Small intestine (tissue), 7 donors: ENCODE measurements around the gene RASGRP2. TPM values are rescaled to one million over a fixed set of nuclear protein-coding genes. Genes with fewer than 3 reads are reported as not detected.

Experiments used
- DNase-seq, 2 donors: peaks; one replicate each; pipeline versions ENCODE4 v3.0.0 to v3.0.0-alpha.2; 2013
- FAIRE-seq: peaks from 2 replicates; lab custom pipeline; 2012; peaks lifted over from hg19 to GRCh38; lab: Jason Lieb, UNC
- H3K27ac ChIP-seq, 3 donors: one replicate each; pipeline ENCODE4 v1.5.1; 2013; ENCODE audit warnings: low read length in 2 of 3, mild to moderate bottlenecking in 2 of 3, control low read depth in 1 of 3, inconsistent platforms in 1 of 3, low read depth in 1 of 3, moderate library complexity in 1 of 3
- H3K27me3 ChIP-seq, 3 donors: one replicate each; pipeline ENCODE4 v1.6.1; 2013; ENCODE audit warnings: low read length in 3 of 3, inconsistent platforms in 1 of 3; ENCODE audit not compliant: control insufficient read depth in 3 of 3, insufficient read depth in 3 of 3
- H3K36me3 ChIP-seq, 3 donors: one replicate each; pipeline ENCODE4 v1.6.1; 2013; ENCODE audit warnings: low read length in 3 of 3, inconsistent platforms in 1 of 3, low read depth in 1 of 3, mild to moderate bottlenecking in 1 of 3, moderate library complexity in 1 of 3; ENCODE audit not compliant: control insufficient read depth in 3 of 3, insufficient read depth in 2 of 3
- H3K4me1 ChIP-seq, 3 donors: one replicate each; pipeline ENCODE4 v1.6.1; 2013; ENCODE audit warnings: low read length in 2 of 3, inconsistent platforms in 1 of 3, low read depth in 1 of 3, mild to moderate bottlenecking in 1 of 3, moderate library complexity in 1 of 3; ENCODE audit not compliant: control insufficient read depth in 3 of 3, insufficient read depth in 2 of 3
- H3K4me3 ChIP-seq, 3 donors: one replicate each; pipeline ENCODE4 v1.5.1; 2013; ENCODE audit warnings: low read length in 3 of 3, control low read depth in 1 of 3, inconsistent platforms in 1 of 3, low read depth in 1 of 3, mild to moderate bottlenecking in 1 of 3, moderate library complexity in 1 of 3
- H3K9me3 ChIP-seq, 2 donors: one replicate each; pipeline ENCODE4 v1.6.1; 2013; ENCODE audit warnings: low read depth in 1 of 2, low read length in 1 of 2; ENCODE audit not compliant: control insufficient read depth in 2 of 2, insufficient read depth in 1 of 2
- WGBS, 3 donors: extraction: QIAGEN DNeasy Blood & Tissue Kit; methylation state at CpG; one replicate each; pipeline ENCODE4 v1.1.7; 2013; 5-methylcytosine and 5-hydroxymethylcytosine counted together
- polyA plus RNA-seq, 4 donors: library from polyadenylated mRNA; stranded (reverse) in 3 of 4; unstranded in 1 of 4; fragments of 200-250 nt in 3 of 4; fragments of 120-200 nt in 1 of 4; gene quantifications; one replicate each; pipeline versions ENCODE4 v1.2.1 to v1.2.3, GENCODE V29; 2013
- donor health status: healthy with polysubstance abuse.
- donor health status: control.
- donor health status: control.
- donor health status: Bipolar disorder and iron deficiency.
- donor health status: healthy.

The RASGRP2 gene
- polyA plus RNA-seq, 4 donors: 2.9 to 14.6 (median 4.1) TPM

DNA sequence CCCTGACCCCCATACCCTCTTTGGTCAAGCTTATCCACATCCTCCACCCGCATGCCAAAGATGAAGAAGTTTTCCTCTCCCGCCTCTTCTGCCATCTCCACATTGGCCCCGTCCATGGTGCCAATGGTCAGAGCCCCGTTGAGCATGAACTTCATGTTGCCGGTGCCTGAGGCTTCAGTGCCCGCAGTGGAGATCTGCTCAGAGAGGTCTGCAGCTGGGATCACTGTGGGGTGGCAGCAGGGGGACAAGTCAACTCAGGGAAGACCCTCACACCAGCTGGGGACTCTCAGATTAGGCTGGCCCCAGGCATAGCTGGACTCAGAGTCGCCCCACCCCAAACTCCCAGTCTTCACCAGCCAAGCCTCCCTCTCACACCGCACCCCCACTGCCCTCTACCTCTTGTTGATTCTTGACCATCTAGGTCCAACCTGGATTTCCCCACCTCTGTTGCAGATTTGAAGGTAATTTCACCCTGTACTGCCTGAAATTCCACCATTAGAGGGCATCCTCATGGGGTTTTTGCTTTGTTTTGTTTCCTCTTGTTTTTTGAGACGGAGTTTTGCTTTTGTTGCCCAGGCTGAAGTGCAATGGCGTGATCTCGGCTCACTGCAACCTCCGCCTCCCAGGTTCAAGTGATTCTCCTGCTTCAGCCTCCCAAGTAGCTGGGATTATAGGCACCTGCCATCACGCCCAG lies 6.6 kb upstream of the RASGRP2 start:
- FAIRE-seq (no peak), DNase-seq (no peak)
- H3K27ac ChIP-seq: no peak overlapping the region
- no peaks in the 10 kb centered on the region for H3K9me3 ChIP-seq
- H3K4me1 ChIP-seq: peaks cover 0 to 5% (median 0%) of the 10 kb centered on the region in 3 donors
- no peak overlapping the region for H3K4me3 ChIP-seq
- H3K27me3 ChIP-seq: peaks cover 0 to 24% (median 0%) of the 10 kb centered on the region in 3 donors
- H3K36me3 ChIP-seq: peaks cover 0 to 4% (median 0%) of the 10 kb centered on the region in 3 donors
- WGBS, 3 donors: 90 to 93% (median 92%) methylated on average over 13 of the region's 13 CpGs

DNA sequence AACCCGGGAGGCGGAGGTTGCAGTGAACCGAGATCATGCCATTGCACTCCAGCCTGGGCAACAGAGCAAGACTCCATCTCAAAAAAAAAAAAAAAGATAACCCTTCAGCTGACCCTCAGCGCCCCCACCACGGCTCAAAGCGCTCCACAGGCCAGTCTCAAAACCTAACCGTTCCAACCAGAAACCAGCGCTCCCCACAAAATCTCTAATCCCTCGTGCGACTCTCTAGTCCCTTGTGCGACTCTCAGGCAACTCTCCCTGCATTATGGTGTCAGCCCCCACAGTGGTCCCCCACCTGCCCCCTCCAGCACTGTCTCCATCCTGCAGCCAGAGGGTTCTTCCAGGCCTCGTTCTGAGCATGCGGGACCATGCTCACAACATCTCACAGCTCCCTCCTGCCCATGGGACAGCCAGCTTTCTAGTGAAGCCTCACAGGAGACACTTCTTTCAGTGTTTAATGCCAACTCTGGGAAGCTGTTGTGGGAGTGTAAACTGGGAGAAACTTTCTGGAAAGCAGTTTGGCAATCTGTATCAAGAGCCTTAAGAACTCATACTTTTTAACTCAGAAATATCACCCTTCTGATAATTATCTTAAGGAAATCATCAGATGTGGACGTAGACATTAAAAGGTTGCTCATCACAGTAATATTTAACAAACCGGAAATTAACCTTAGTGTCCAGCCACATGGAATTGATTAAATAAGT lies 4.2 kb upstream of the RASGRP2 start:
- FAIRE-seq (no peak), DNase-seq (no peak)
- Histone ChIP-seq H3K4me1 (peaks cover 0 to 19% (median 0%) of the 10 kb centered on the region in 3 donors), H3K4me3 (no peak overlapping the region), H3K27me3 (peaks cover 0 to 44% (median 0%) of the 10 kb centered on the region in 3 donors), H3K36me3 (peaks cover 0 to 4% (median 0%) of the 10 kb centered on the region in 3 donors), H3K9me3 (no peaks in the 10 kb centered on the region), H3K27ac (no peak overlapping the region)
- WGBS, 3 donors: 85 to 91% (median 90%) methylated on average over 15 of the region's 15 CpGs

- DNase-seq (no peak), FAIRE-seq (no peak)
- no peak overlapping the region for H3K4me3 ChIP-seq
- peaks cover 0 to 2% (median 0%) of the 10 kb centered on the region in 3 donors for H3K36me3 ChIP-seq
- 74 to 77% (median 77%) methylated on average over 10 of the region's 10 CpGs for WGBS, 3 donors
- peaks cover 0 to 59% (median 0%) of the 10 kb centered on the region in 3 donors for H3K27me3 ChIP-seq
- no peaks in the 10 kb centered on the region for H3K9me3 ChIP-seq
- peak overlapping the region in 1 of 3 donors; percentile 91 for H3K27ac ChIP-seq
- H3K4me1 ChIP-seq: peaks cover 0 to 33% (median 0%) of the 10 kb centered on the region in 3 donors
Observed at GRCh38 chr11:64746486-64746885, 2.5 kb upstream of the RASGRP2 start.

DNA sequence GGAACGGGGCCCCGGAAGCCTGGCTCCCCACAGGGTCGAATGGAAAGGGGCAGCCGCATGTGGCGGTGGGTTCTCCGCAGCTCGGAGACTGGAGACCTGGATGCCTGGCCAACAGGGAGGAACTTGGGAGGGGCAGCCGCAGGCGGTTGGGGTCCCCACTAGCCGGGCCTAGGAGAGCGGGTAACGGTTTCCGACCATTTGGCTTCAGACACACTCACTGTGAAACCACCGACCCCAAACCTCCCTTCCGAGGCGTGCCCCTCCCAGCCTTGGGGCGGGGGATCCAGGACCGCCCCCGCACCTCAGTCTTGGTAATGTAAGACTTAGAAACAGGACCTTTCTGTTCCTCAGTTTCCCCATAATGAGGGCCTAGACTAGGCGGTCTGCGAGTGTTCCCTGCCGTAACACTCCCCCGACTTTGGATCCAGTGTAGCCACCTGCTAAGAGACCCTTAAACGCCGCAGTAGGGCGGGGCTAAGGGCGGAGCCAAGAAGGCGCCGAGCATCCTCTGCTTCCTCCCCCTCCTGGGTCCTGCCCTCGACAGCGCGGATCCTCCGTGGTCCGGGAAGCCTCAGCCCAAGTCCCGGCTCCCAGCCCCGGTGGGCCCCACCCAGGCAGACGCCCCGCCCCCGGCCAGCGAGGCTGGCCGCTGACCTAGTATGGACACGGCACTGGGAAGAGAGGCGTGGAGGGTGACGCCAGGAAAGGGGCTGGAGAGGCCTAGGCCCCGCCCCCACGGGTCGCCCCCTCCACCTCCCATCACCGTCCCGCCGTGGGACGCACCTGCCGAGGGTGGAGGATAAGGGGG lies 1.8 kb upstream of the RASGRP2 start:
- peak overlapping the region; percentile 56 to 91 (median 58) for H3K27ac ChIP-seq
- H3K27me3 ChIP-seq: peaks cover 0 to 67% (median 0%) of the 10 kb centered on the region in 3 donors
- H3K4me3 ChIP-seq: peak overlapping the region; percentile 32 to 74 (median 64)
- FAIRE-seq (no peak), DNase-seq (peak; percentile 45 to 47)
- 1 to 3% (median 2%) methylated on average over 49 to 52 of the region's 52 CpGs for WGBS, 3 donors
- no peaks in the 10 kb centered on the region for H3K9me3 ChIP-seq
- H3K4me1 ChIP-seq: peaks cover 0 to 34% (median 0%) of the 10 kb centered on the region in 3 donors
- no peaks in the 10 kb centered on the region for H3K36me3 ChIP-seq

- Histone ChIP-seq H3K36me3 (no peaks in the 10 kb centered on the region), H3K27me3 (peaks cover 0 to 72% (median 0%) of the 10 kb centered on the region in 3 donors), H3K4me1 (peaks cover 0 to 34% (median 0%) of the 10 kb centered on the region in 3 donors), H3K9me3 (no peaks in the 10 kb centered on the region), H3K27ac (peak overlapping the region; percentile 56 to 91 (median 58)), H3K4me3 (peak overlapping the region; percentile 32 to 74 (median 64))
- FAIRE-seq (no peak), DNase-seq (peak; percentile 36 to 61)
- WGBS, 3 donors: 1 to 2% (median 2%) methylated on average over 15 to 20 of the region's 20 CpGs
Observed at GRCh38 chr11:64745189-64745520, 1.2 kb upstream of the RASGRP2 start.

- DNase-seq: no peak
- Histone ChIP-seq H3K9me3 (no peaks in the 10 kb centered on the region), H3K27me3 (peaks cover 0 to 77% (median 0%) of the 10 kb centered on the region in 3 donors), H3K4me1 (peaks cover 0 to 34% (median 0%) of the 10 kb centered on the region in 3 donors), H3K27ac (peak overlapping the region in 1 of 3 donors; percentile 91), H3K36me3 (no peaks in the 10 kb centered on the region), H3K4me3 (peak overlapping the region; percentile 32 to 74 (median 64))
- WGBS, 3 donors: 0 to 1% (median 1%) methylated on average over 31 to 88 of the region's 89 CpGs
- FAIRE-seq: no peak
Observed at GRCh38 chr11:64744544-64745188, 724 bp upstream of the RASGRP2 start.

DNA sequence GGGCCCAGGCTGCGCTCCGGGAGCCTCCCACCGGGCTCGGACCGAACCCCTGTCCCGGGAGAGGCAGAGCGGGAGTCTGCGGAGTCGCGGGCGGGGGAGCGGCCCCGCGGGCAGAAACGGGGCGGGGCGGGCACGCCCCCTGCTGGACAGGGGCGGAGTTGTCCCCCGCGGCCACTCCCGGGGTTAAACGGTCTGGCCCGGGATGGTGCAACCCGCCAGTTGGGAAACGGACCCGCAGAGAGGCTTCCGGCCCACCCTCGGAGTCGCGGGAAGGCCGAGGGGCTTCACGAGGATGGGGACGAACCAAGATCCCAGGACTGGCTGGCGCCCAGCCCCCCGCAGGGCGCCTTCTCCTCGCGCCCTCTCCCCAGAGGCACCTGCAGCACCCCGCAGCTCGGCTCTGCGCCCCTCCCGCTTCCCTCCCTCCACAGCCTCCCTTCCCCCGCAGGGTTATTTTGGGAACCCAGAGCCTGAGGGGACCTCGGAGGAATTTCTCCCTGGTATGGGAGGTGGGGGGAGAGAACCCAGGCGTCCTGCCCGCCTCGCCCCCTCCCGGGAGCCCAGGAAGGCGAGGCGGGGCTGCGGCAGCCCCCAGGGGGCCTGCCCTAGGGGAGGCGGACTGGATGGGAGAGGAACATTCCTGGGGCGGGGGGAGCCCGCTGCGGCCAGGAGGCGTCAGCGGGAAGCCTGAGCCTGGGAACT lies 902 bp downstream of the RASGRP2 start:
- Histone ChIP-seq H3K36me3 (peaks cover 0 to 3% (median 0%) of the 10 kb centered on the region in 3 donors), H3K27me3 (peaks cover 0 to 81% (median 0%) of the 10 kb centered on the region in 3 donors), H3K9me3 (no peaks in the 10 kb centered on the region), H3K27ac (peak overlapping the region in 1 of 3 donors; percentile 73), H3K4me3 (peak overlapping the region; percentile 32 to 64 (median 42)), H3K4me1 (peaks cover 0 to 34% (median 0%) of the 10 kb centered on the region in 3 donors)
- no peak for FAIRE-seq
- DNase-seq: peak; percentile 31 to 53
- WGBS, 3 donors: 0 to 2% (median 1%) methylated on average over 22 to 58 of the region's 58 CpGs
